Stimulated activated naive CD8-positive, alpha-beta T cell treated with anti-CD3 and anti-CD28 coated beads, Interleukin-15, amount 100 ng/mL, for 72 hours (primary cell): Measurements from ENCODE around the gene PLCB1.

Experiments used
- ATAC-seq: fragments of 150-1000 bp; cut with Tn5 transposase; 2 replicates; pipeline ENCODE4 v1.10.0; 2021; ENCODE audit warnings: mild to moderate bottlenecking, moderate library complexity
- DNase-seq, 2 donors: peaks; one replicate each; pipeline ENCODE4 v3.0.0; 2021 to 2022
- H3K27ac Mint-ChIP-seq, 2 donors: one replicate each; pipeline ENCODE4 v1.8.0; 2022; ENCODE audit warnings: mild to moderate bottlenecking in 2 of 2, mixed read lengths in 2 of 2, moderate library complexity in 2 of 2
- H3K27me3 Mint-ChIP-seq: one replicate; pipeline ENCODE4 v1.8.0; 2022; ENCODE audit warnings: mixed read lengths
- H3K4me1 Mint-ChIP-seq: one replicate; pipeline ENCODE4 v1.8.0; 2022; ENCODE audit warnings: mild to moderate bottlenecking, mixed read lengths
- H3K4me3 Mint-ChIP-seq, 2 donors: one replicate each; pipeline ENCODE4 v1.8.0; 2022; ENCODE audit warnings: mild to moderate bottlenecking in 2 of 2, mixed read lengths in 2 of 2, moderate library complexity in 1 of 2
- H3K9me3 Mint-ChIP-seq, 2 donors: one replicate each; pipeline ENCODE4 v1.8.0; 2022; ENCODE audit warnings: mixed read lengths in 2 of 2

Gene PLCB1

GRCh38 chr20:8706961-8707700, 575.1 kb downstream of the PLCB1 start:
- H3K9me3 Mint-ChIP-seq, result no peaks in the 10 kb centered on the region
- ATAC-seq, result no peak
- H3K27ac Mint-ChIP-seq, result no peak overlapping the region
- no peaks in the 10 kb centered on the region for H3K4me1 Mint-ChIP-seq
- no peak overlapping the region for H3K4me3 Mint-ChIP-seq
- H3K27me3 Mint-ChIP-seq, result no peaks in the 10 kb centered on the region
- DNase-seq, result no peak

- Mint-ChIP-seq H3K4me3 (no peak overlapping the region), H3K27me3 (no peaks in the 10 kb centered on the region), H3K4me1 (no peaks in the 10 kb centered on the region), H3K9me3 (no peaks in the 10 kb centered on the region), H3K27ac (peak overlapping the region in 1 of 2 donors; percentile 29)
- ATAC-seq (no peak), DNase-seq (no peak)
These were observed 577.6 kb downstream of the PLCB1 start for GRCh38 chr20:8709627-8710026.

DNA sequence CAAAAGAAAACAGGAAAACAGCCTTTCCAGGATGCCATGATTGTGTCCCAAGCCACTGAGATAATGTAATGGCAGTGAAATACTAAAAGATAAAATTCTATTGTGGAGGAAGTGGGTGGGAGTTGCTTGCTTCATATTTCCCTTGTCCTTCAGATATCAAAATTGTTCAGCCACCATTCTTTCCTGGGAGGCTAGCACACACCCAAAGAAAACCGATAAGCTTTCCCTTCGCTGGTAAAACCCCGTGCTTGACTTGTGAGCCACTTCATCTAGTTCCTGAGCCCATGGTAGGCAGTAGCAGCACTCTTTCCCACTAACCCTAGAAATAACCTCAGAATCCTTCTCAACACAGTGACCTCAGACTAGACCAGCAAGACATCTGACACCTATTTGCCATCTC, 579.4 kb downstream of the PLCB1 start:
- no peak overlapping the region for H3K4me3 Mint-ChIP-seq
- no peak overlapping the region for H3K27ac Mint-ChIP-seq
- DNase-seq (no peak), ATAC-seq (no peak)
- no peaks in the 10 kb centered on the region for H3K4me1 Mint-ChIP-seq
- H3K9me3 Mint-ChIP-seq, result no peaks in the 10 kb centered on the region
- H3K27me3 Mint-ChIP-seq, result no peaks in the 10 kb centered on the region

GRCh38 chr20:8714206-8714605, 582.1 kb downstream of the PLCB1 start:
- no peak for DNase-seq
- ATAC-seq, result no peak
- H3K27ac Mint-ChIP-seq, result no peak overlapping the region
- H3K4me1 Mint-ChIP-seq, result no peaks in the 10 kb centered on the region
- no peaks in the 10 kb centered on the region for H3K9me3 Mint-ChIP-seq
- H3K4me3 Mint-ChIP-seq, result no peak overlapping the region
- H3K27me3 Mint-ChIP-seq, result no peaks in the 10 kb centered on the region

DNA sequence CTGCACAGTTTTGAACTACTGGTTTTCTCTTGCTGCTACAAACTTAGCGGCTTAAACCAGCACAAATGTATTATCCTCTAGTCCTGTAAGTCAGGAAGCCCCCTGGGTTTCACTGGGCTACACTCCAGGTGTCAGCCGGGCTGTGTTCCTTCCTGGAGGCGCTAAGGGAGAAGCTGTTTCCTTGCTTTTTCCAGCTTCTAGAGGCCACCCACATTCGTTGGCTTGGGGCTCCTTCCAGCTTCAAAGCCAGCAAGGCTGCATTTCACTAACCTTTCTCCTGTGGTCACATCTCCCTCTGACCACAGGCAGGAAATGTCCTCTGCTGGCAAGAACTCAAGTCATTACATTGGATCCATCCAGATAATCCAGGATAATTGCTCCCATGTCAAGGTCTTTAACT, 586.2 kb downstream of the PLCB1 start:
- H3K27me3 Mint-ChIP-seq, result no peaks in the 10 kb centered on the region
- H3K9me3 Mint-ChIP-seq, result no peaks in the 10 kb centered on the region
- DNase-seq (no peak), ATAC-seq (no peak)
- no peak overlapping the region for H3K27ac Mint-ChIP-seq
- H3K4me3 Mint-ChIP-seq, result no peak overlapping the region
- no peaks in the 10 kb centered on the region for H3K4me1 Mint-ChIP-seq

- Mint-ChIP-seq H3K9me3 (no peaks in the 10 kb centered on the region), H3K4me3 (no peak overlapping the region), H3K4me1 (no peaks in the 10 kb centered on the region), H3K27me3 (no peaks in the 10 kb centered on the region), H3K27ac (no peak overlapping the region)
- no peak for DNase-seq
- no peak for ATAC-seq
These were observed 588.0 kb downstream of the PLCB1 start for GRCh38 chr20:8720089-8720488.

GRCh38 chr20:8721098-8721497, 589.0 kb downstream of the PLCB1 start:
- no peaks in the 10 kb centered on the region for H3K4me1 Mint-ChIP-seq
- H3K9me3 Mint-ChIP-seq, result no peaks in the 10 kb centered on the region
- ATAC-seq (no peak), DNase-seq (peak in 1 of 2 donors; percentile 7)
- no peaks in the 10 kb centered on the region for H3K27me3 Mint-ChIP-seq
- H3K4me3 Mint-ChIP-seq, result no peak overlapping the region
- no peak overlapping the region for H3K27ac Mint-ChIP-seq

- peak; percentile 70 for ATAC-seq
- Mint-ChIP-seq H3K9me3 (no peaks in the 10 kb centered on the region), H3K27me3 (no peaks in the 10 kb centered on the region), H3K4me1 (no peaks in the 10 kb centered on the region), H3K27ac (no peak overlapping the region), H3K4me3 (no peak overlapping the region)
- DNase-seq, result peak; percentile 24 to 25
These were observed 590.3 kb downstream of the PLCB1 start for GRCh38 chr20:8722277-8722928.

DNA sequence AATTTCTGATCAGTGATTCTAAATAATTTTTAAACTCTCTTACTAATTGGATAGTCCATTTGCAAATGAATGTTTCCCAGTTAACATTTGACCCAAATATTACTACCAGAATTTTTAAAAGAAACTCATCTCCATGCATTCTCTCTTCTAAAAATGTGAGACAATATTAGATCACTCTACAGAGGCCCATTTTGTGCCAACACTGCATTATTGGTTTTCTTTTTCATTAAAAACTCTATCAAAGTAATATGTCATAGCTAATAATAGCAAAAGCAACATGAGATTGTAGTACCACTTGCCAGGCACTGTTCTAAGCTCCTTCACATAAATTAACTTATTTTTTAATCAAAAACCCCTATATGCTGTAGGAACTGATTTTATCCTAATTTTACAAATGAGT, 591.2 kb downstream of the PLCB1 start:
- DNase-seq (no peak), ATAC-seq (no peak)
- no peak overlapping the region for H3K27ac Mint-ChIP-seq
- no peaks in the 10 kb centered on the region for H3K27me3 Mint-ChIP-seq
- H3K4me1 Mint-ChIP-seq, result no peaks in the 10 kb centered on the region
- no peak overlapping the region for H3K4me3 Mint-ChIP-seq
- H3K9me3 Mint-ChIP-seq, result no peaks in the 10 kb centered on the region

- Mint-ChIP-seq H3K27ac (no peak overlapping the region), H3K27me3 (no peaks in the 10 kb centered on the region), H3K9me3 (no peaks in the 10 kb centered on the region), H3K4me3 (no peak overlapping the region), H3K4me1 (no peaks in the 10 kb centered on the region)
- DNase-seq (no peak), ATAC-seq (no peak)
These were observed 592.8 kb downstream of the PLCB1 start for GRCh38 chr20:8724884-8725283.

- ATAC-seq (no peak), DNase-seq (no peak)
- Mint-ChIP-seq H3K4me1 (no peaks in the 10 kb centered on the region), H3K9me3 (no peaks in the 10 kb centered on the region), H3K27ac (no peak overlapping the region), H3K4me3 (no peak overlapping the region), H3K27me3 (no peaks in the 10 kb centered on the region)
These were observed 594.4 kb downstream of the PLCB1 start for GRCh38 chr20:8726460-8726859.

GRCh38 chr20:8735014-8735413, 602.9 kb downstream of the PLCB1 start:
- Mint-ChIP-seq H3K9me3 (peaks cover 0 to 7% of the 10 kb centered on the region in 2 donors), H3K27me3 (no peaks in the 10 kb centered on the region), H3K27ac (no peak overlapping the region), H3K4me3 (no peak overlapping the region), H3K4me1 (no peaks in the 10 kb centered on the region)
- DNase-seq (no peak), ATAC-seq (no peak)

- DNase-seq, result no peak
These were observed 603.6 kb downstream of the PLCB1 start for GRCh38 chr20:8735674-8736073.

GRCh38 chr20:8740265-8740664, 608.2 kb downstream of the PLCB1 start:
- peaks cover 5% of the 10 kb centered on the region for H3K4me1 Mint-ChIP-seq
- DNase-seq (no peak), ATAC-seq (no peak)
- peaks cover 0 to 7% of the 10 kb centered on the region in 2 donors for H3K9me3 Mint-ChIP-seq
- H3K27ac Mint-ChIP-seq, result no peak overlapping the region
- no peak overlapping the region for H3K4me3 Mint-ChIP-seq
- no peaks in the 10 kb centered on the region for H3K27me3 Mint-ChIP-seq

More at GRCh38 chr20:8735674-8736073, 603.6 kb downstream of the PLCB1 start:
- no peak for ATAC-seq
- peaks cover 4% of the 10 kb centered on the region for H3K4me1 Mint-ChIP-seq
- no peak overlapping the region for H3K4me3 Mint-ChIP-seq
- H3K27me3 Mint-ChIP-seq, result no peaks in the 10 kb centered on the region
- H3K9me3 Mint-ChIP-seq, result peaks cover 0 to 7% of the 10 kb centered on the region in 2 donors
- H3K27ac Mint-ChIP-seq, result no peak overlapping the region

DNA sequence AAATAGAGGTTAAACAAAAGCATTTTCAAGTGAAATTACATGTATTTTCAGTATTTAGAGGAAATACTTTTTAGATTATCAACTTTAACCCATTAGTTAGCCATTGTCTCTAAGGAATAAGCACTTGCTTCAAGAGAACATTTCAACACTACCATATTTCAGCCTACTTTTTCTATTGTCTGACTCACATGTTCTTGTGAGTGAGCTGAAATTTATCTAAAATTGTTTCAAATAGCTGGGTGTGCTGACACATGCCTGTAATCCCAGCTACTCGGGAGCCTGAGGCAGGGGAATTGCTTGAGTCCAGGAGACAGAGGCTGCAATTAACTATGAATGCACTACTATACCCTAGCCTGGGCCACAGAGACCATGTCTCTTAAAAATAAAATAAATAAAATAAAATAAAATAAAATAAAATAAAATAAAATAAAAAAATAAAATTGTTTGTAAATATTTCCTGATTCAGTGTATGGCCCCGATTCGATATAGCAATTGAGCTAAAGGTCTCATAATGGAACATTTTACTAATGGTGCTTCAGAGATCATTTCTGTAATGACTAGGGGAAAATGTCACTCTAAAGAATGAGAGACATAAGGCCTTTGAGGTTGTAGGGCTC, 612.3 kb downstream of the PLCB1 start:
- DNase-seq (no peak), ATAC-seq (no peak)
- no peak overlapping the region for H3K4me3 Mint-ChIP-seq
- peaks cover 9% of the 10 kb centered on the region for H3K4me1 Mint-ChIP-seq
- no peaks in the 10 kb centered on the region for H3K27me3 Mint-ChIP-seq
- H3K27ac Mint-ChIP-seq, result no peak overlapping the region
- no peaks in the 10 kb centered on the region for H3K9me3 Mint-ChIP-seq

DNA sequence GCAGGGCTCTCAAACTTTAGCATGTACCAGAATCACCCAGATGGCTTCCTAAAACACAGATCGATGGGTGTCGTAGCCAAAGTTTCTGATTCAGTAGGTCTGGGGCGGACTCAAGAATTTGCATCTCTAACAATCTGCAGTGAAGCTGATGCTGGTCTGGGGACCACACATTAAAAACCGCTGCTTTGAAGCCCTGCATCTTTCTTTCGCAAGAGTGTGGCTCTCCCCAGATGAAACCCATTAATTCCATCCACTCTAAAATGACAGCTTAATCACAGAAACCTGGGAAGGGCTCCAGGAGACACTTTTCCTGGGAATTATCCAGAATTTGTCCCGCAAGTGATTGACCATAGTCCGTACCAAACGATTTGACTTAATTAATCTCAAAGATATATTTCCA, 617.0 kb downstream of the PLCB1 start:
- Mint-ChIP-seq H3K9me3 (no peaks in the 10 kb centered on the region), H3K4me3 (no peak overlapping the region), H3K27ac (no peak overlapping the region), H3K4me1 (peaks cover 4% of the 10 kb centered on the region), H3K27me3 (no peaks in the 10 kb centered on the region)
- no peak for DNase-seq
- no peak for ATAC-seq
